H9 (cell line): ENCODE measurements around the gene CRABP2. TPM values are rescaled to one million over a fixed set of nuclear protein-coding genes. Genes with fewer than 3 reads are reported as not detected.

Experiments
- DNase-seq: peaks from one replicate; pipeline ENCODE4 v3.0.0-alpha.2; 2017
- H2AFZ ChIP-seq: one replicate; pipeline ENCODE4 v1.6.1; 2013; ENCODE audit warnings: mild to moderate bottlenecking, low read length, control low read depth, moderate library complexity
- H2AK5ac ChIP-seq: 2 replicates; pipeline ENCODE4 v1.6.1; 2013; ENCODE audit warnings: low read length, control low read depth, mixed read lengths; ENCODE audit not compliant: insufficient read length
- H2BK120ac ChIP-seq: one replicate; pipeline ENCODE4 v1.6.1; 2013; ENCODE audit warnings: low read depth, mild to moderate bottlenecking, low read length, control low read depth, inconsistent platforms; ENCODE audit not compliant: poor library complexity, severe bottlenecking
- H2BK12ac ChIP-seq: 2 replicates; pipeline ENCODE4 v1.6.1; 2013; ENCODE audit warnings: low read length, control low read depth, mixed read lengths, low read depth; ENCODE audit not compliant: insufficient read length
- H2BK15ac ChIP-seq: 2 replicates; pipeline ENCODE4 v1.6.1; 2013; ENCODE audit warnings: low read depth, low read length, control low read depth
- H2BK20ac ChIP-seq: one replicate; pipeline ENCODE4 v1.6.1; 2013; ENCODE audit warnings: low read depth, mild to moderate bottlenecking, low read length, control low read depth, inconsistent platforms; ENCODE audit not compliant: poor library complexity, severe bottlenecking
- H2BK5ac ChIP-seq: 2 replicates; pipeline ENCODE4 v1.6.1; 2013; ENCODE audit warnings: low read length, control low read depth, mixed read lengths; ENCODE audit not compliant: insufficient read length
- H3K14ac ChIP-seq: 2 replicates; pipeline ENCODE4 v1.6.1; 2013; ENCODE audit warnings: low read length, control low read depth; ENCODE audit not compliant: insufficient read depth
- H3K18ac ChIP-seq: 2 replicates; pipeline ENCODE4 v1.6.1; 2013; ENCODE audit warnings: low read depth, mild to moderate bottlenecking, mixed read lengths, low read length, control low read depth; ENCODE audit not compliant: insufficient read length
- H3K23ac ChIP-seq: 2 replicates; pipeline ENCODE4 v1.6.1; 2013; ENCODE audit warnings: low read length, control low read depth, mixed read lengths, low read depth; ENCODE audit not compliant: insufficient read length
- H3K23me2 ChIP-seq: 2 replicates; pipeline ENCODE4 v1.6.1; 2013; ENCODE audit warnings: low read depth, mild to moderate bottlenecking, mixed read lengths, low read length, control low read depth; ENCODE audit not compliant: insufficient read length, poor library complexity, severe bottlenecking
- H3K27ac ChIP-seq: 2 replicates; pipeline ENCODE4 v1.5.1; 2013; ENCODE audit warnings: low read length, control low read depth, mixed read lengths, low read depth; ENCODE audit not compliant: insufficient read length
- H3K27me3 ChIP-seq: 2 replicates; pipeline ENCODE4 v1.6.1; 2013; ENCODE audit warnings: low read length, control low read depth, inconsistent platforms; ENCODE audit not compliant: insufficient read depth
- H3K4ac ChIP-seq: 2 replicates; pipeline ENCODE4 v1.6.1; 2013; ENCODE audit warnings: low read depth, mild to moderate bottlenecking, control low read depth, inconsistent platforms, low read length, moderate library complexity
- H3K4me1 ChIP-seq: 2 replicates; pipeline ENCODE4 v1.6.1; 2013; ENCODE audit warnings: low read length, control low read depth, inconsistent platforms; ENCODE audit not compliant: insufficient read depth
- H3K4me2 ChIP-seq: 2 replicates; pipeline ENCODE4 v1.6.1; 2013; ENCODE audit warnings: low read length, control low read depth, mixed read lengths; ENCODE audit not compliant: insufficient read length, insufficient read depth
- H3K56ac ChIP-seq: 2 replicates; pipeline ENCODE4 v1.6.1; 2013; ENCODE audit warnings: low read depth, mild to moderate bottlenecking, mixed read lengths, low read length, control low read depth; ENCODE audit not compliant: insufficient read length
- H3K79me1 ChIP-seq: 2 replicates; pipeline ENCODE4 v1.6.1; 2013; ENCODE audit warnings: low read depth, mild to moderate bottlenecking, moderate library complexity, low read length, control low read depth, inconsistent platforms; ENCODE audit not compliant: insufficient read depth, poor library complexity, severe bottlenecking
- H3K79me2 ChIP-seq: 2 replicates; pipeline ENCODE4 v1.6.1; 2013; ENCODE audit warnings: low read length, control low read depth, inconsistent platforms; ENCODE audit not compliant: insufficient read depth
- H3K9ac ChIP-seq: 2 replicates; pipeline ENCODE4 v1.6.1; 2013; ENCODE audit warnings: low read length, control low read depth, mixed read lengths; ENCODE audit not compliant: insufficient read length; ENCODE audit errors: extremely low read depth
- H3K9me3 ChIP-seq: one replicate; pipeline ENCODE4 v1.6.1; 2013; ENCODE audit warnings: low read depth, low read length, inconsistent platforms; ENCODE audit not compliant: control insufficient read depth
- H3T11ph ChIP-seq: one replicate; pipeline ENCODE4 v1.6.1; 2013; ENCODE audit warnings: mild to moderate bottlenecking, low read length, control low read depth, inconsistent platforms
- H4K20me1 ChIP-seq: one replicate; pipeline ENCODE4 v1.6.1; 2013; ENCODE audit not compliant: control insufficient read depth, insufficient read length, insufficient read depth
- H4K5ac ChIP-seq: 2 replicates; pipeline ENCODE4 v1.6.1; 2013; ENCODE audit warnings: low read depth, mild to moderate bottlenecking, mixed read lengths, low read length, control low read depth; ENCODE audit not compliant: insufficient read length
- H4K8ac ChIP-seq: replicated peaks from 2 replicates; pipeline ENCODE4 v1.6.1; 2013; ENCODE audit warnings: low read length, control low read depth, mixed read lengths, low read depth; ENCODE audit not compliant: insufficient read length
- H4K91ac ChIP-seq: 2 replicates; pipeline ENCODE4 v1.6.1; 2013; ENCODE audit warnings: low read depth, mild to moderate bottlenecking, moderate library complexity, mixed read lengths, low read length, control low read depth; ENCODE audit not compliant: insufficient read length
- H3K27ac Mint-ChIP-seq, 3 experiments: 2 replicates in 2 of 3; 3 replicates in 1 of 3; pipeline ENCODE4 v1.8.0; 2020 to 2021; ENCODE audit warnings: mixed read lengths in 3 of 3, mild to moderate bottlenecking in 1 of 3, moderate library complexity in 1 of 3
- H3K27me3 Mint-ChIP-seq: 2 replicates; pipeline ENCODE4 v1.8.0; 2021; ENCODE audit warnings: low read depth, mild to moderate bottlenecking, moderate library complexity, mixed read lengths
- H3K36me3 Mint-ChIP-seq, 3 experiments: 2 replicates in 2 of 3; 3 replicates in 1 of 3; pipeline ENCODE4 v1.8.0; 2020 to 2021; ENCODE audit warnings: low read depth in 3 of 3, mixed read lengths in 3 of 3; ENCODE audit not compliant: insufficient read depth in 1 of 3
- H3K4me1 Mint-ChIP-seq, 2 experiments: 2 replicates each; pipeline ENCODE4 v1.8.0; 2020; ENCODE audit warnings: mixed read lengths in 2 of 2
- H3K4me3 Mint-ChIP-seq, 2 experiments: 2 replicates in 1 of 2; 3 replicates in 1 of 2; pipeline ENCODE4 v1.8.0; 2020 to 2021; ENCODE audit warnings: mild to moderate bottlenecking in 2 of 2, mixed read lengths in 2 of 2, moderate library complexity in 1 of 2
- H3K9me3 Mint-ChIP-seq, 2 experiments: 2 replicates in 1 of 2; 3 replicates in 1 of 2; pipeline ENCODE4 v1.8.0; 2020; ENCODE audit warnings: mild to moderate bottlenecking in 2 of 2, mixed read lengths in 2 of 2, moderate library complexity in 1 of 2
- WGBS: extraction: QIAGEN DNeasy Blood & Tissue Kit; methylation state at CpG from one replicate; pipeline ENCODE4 v1.1.7; 2013; ENCODE audit warnings: missing lambda C conversion rate, low lambda C conversion rate, mixed read lengths; ENCODE audit not compliant: insufficient read length; ENCODE audit errors: extremely low coverage; 5-methylcytosine and 5-hydroxymethylcytosine counted together
- total RNA-seq: library from RNA; stranded (reverse); gene quantifications from 2 replicates; pipeline ENCODE4 v1.2.1, GENCODE V29; 2021
- TF ChIP-seq, protein P1 (sequence below): fragments of 200-600 bp; sonication (generic); conservative IDR thresholded peaks from 3 replicates; pipeline ENCODE4 v1.8.0; 2021; ENCODE audit warnings: antibody characterized with exemption, mild to moderate bottlenecking

The CRABP2 gene
- total RNA-seq, 1 experiment from 2014 or later, result 184 TPM

DNA sequence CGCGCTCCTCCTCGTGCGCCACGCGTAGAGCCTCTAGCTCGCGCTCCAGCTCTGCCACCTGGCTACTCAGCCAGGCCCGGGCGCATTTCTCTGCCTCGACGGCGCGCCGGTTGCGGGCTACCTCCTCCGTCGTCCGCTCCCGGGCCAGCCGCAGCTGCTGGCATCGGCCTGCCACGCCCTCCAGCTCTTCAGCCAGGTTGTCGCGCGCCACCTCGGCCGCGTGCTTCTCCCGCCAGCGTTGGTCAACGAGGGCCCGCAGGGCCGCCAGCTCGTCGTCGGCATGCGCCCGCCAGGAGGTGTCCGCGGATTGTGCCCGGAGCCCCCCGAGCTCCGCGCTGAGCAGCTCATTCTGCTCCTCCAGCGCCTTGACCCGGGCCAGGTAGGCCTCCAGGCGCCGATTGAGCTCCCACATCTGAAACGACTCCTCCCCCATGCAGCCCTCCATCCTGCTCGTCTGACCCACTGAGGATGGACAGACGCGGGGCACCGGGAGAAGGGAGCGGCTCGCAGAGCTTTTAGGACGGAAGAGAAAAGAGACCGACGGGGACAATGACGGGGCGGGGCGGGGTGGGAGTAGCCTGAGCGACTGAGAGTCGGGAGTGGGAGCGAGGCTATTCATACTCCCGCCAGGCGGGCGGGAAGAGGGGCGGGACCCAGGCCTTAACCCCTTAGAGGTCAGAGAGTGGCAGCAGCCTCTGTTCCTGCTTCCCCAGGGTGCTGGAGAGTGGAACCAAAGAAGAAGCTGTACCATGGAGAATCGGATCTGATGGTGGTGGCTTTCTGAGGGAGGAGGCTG is 28.4 kb downstream of the CRABP2 start, which contains the start of gene NES:
Gene NES (minus strand): TSS at position 588 of the 796 bp plus-strand sequence. CDS start 143 bp downstream, at position 445.
- peak; percentile 93 for DNase-seq
- TF ChIP-seq, protein P1, sequence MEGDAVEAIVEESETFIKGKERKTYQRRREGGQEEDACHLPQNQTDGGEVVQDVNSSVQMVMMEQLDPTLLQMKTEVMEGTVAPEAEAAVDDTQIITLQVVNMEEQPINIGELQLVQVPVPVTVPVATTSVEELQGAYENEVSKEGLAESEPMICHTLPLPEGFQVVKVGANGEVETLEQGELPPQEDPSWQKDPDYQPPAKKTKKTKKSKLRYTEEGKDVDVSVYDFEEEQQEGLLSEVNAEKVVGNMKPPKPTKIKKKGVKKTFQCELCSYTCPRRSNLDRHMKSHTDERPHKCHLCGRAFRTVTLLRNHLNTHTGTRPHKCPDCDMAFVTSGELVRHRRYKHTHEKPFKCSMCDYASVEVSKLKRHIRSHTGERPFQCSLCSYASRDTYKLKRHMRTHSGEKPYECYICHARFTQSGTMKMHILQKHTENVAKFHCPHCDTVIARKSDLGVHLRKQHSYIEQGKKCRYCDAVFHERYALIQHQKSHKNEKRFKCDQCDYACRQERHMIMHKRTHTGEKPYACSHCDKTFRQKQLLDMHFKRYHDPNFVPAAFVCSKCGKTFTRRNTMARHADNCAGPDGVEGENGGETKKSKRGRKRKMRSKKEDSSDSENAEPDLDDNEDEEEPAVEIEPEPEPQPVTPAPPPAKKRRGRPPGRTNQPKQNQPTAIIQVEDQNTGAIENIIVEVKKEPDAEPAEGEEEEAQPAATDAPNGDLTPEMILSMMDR, result no peak
- Mint-ChIP-seq H3K9me3 (peaks cover 0 to 3% of the 10 kb centered on the region in 2 experiments; a peak in 2 of 5 replicates), H3K4me3 (peak within 1 kb of the TSS; percentile 86 to 91), H3K27ac (peak within 1 kb of the TSS; percentile 82 to 95 (median 92); a peak in 6 of 7 replicates), H3K4me1 (peaks cover 51 to 61% of the 10 kb centered on the region in 2 experiments), H3K36me3 (peaks cover 24 to 37% (median 26%) of the 10 kb centered on the region in 3 experiments), H3K27me3 (peaks cover 34% of the 10 kb centered on the region)
- Histone ChIP-seq H4K91ac (no peak within 1 kb of the TSS), H4K20me1 (no peaks in the 10 kb centered on the region), H3K4me1 (peaks cover 19% of the 10 kb centered on the region; the same call in 1 of the 2 replicates), H2BK5ac (no peak within 1 kb of the TSS), H2AFZ (no peak within 1 kb of the TSS), H3T11ph (no peak within 1 kb of the TSS), H3K27me3 (no peaks in the 10 kb centered on the region), H3K79me2 (peaks cover 4% of the 10 kb centered on the region; the same call in 1 of the 2 replicates), H3K9ac (peak within 1 kb of the TSS; percentile 48), H4K8ac (no peak within 1 kb of the TSS), H3K18ac (peak within 1 kb of the TSS; percentile 71), H2BK15ac (no peak within 1 kb of the TSS), H3K79me1 (peaks cover 8% of the 10 kb centered on the region), H3K27ac (no peak within 1 kb of the TSS), H3K4ac (peak within 1 kb of the TSS; percentile 27; the same call in 1 of the 2 replicates), H3K4me2 (peak within 1 kb of the TSS; percentile 58), H2AK5ac (no peak within 1 kb of the TSS), H3K23ac (no peak within 1 kb of the TSS), H3K23me2 (peaks cover 12% of the 10 kb centered on the region), H2BK20ac (no peak within 1 kb of the TSS), H4K5ac (no peak within 1 kb of the TSS), H3K14ac (peak within 1 kb of the TSS; percentile 94), H2BK12ac (no peak within 1 kb of the TSS), H3K9me3 (no peaks in the 10 kb centered on the region), H2BK120ac (peak within 1 kb of the TSS; percentile 51), H3K56ac (no peak within 1 kb of the TSS)
- WGBS, result no CpG with 5 or more reads among the region's 70 CpGs
